HG03558 (cell line): ENCODE measurements around the gene PRM1.

Source experiments
- ATAC-seq: cut with Tn5 transposase; IDR thresholded peaks from one replicate; pipeline ENCODE4 v1.9.1; 2021; ENCODE audit warnings: moderate number of reproducible peaks; ENCODE audit not compliant: unreplicated experiment; ENCODE audit errors: extremely low read depth

The PRM1 gene

DNA sequence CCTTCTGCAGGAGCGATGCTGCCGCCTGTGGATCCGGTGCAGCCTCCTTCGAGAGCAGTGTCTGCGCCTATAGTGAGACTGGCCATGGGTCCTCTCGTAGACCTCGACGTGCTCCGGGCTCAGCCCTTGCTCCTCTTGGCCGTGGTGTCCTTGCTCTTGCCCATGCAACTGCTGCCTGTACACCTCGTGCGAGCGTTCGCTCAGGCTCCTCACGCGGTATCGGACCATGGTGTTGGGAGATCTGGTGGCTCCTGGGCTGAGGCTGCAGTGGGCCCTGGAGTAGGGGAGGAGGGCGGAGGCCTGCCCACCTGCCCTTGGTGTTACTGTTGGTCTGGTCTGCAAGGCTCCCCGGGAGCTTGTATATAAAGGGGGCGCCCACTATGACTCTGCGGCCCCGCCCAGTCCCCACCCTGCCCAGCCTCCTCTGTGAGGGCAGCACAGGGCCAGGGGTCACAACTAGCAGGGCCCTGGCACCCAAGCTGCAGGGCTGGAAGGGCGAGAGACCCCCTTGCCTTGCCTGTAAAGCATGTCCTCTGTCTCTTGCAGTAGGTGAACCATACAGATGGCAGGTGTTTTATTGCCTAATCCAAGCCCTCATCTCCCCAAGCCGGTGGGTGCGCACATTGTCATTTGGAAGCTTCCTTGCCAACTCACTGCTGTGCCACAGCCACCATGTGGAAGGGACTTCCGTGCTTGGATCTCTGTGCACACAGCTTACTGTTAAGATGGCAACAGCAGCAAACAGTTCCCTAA is 4.8 kb downstream of the PRM1 start, which contains the start of gene PRM2:
Gene PRM2 (minus strand): TSS at position 338 of the 753 bp plus-strand sequence. CDS start 110 bp downstream, at position 228.
- no peak for ATAC-seq

DNA sequence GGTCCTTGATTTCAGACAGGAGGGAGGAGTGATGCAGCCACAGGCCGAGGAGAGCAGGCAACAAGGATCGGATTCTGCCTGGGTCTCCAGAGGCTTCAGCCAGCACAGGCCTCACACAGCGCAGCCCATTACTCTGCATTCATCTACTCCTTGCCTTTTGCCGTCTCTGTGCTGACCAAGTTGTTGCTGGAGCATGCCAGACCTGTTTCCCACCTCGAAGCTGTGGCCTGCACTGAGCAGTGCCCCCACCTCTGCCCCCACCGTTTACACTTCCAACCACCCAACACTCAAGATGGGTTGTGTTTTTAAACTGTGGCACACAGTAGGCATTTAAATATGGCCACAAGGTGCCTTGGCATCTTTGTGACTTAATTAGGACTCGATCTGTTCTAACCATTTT is 6.2 kb downstream of the PRM1 start:
- ATAC-seq: no peak

DNA sequence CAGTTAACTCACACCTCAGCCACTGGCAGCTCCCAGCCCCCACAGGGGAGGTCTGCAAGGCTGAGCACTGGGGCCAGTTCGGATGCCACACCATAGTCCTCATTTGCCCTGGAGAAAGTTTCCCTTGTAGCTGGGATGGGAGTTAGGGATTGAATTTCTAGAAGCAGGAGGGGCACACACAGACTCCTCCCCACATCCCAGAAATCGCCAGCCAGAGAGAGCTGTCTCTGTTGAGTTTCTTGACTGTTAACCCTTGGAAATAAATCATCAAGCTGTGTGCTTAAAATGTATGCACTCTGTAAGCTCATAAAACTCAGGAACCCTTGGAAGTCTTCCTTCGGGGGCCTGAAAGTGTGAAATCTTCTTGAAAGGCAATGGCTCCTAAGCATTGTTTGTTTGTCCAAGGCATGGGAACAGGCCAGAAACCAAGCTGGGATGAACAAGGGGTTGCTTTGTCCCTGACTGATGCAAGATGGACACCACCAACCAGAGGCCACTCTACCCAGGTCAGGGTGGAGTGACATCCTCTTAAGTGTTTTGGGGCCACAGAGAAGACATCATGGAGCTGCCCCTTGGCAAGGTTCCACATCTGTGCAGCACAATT is 7.3 kb downstream of the PRM1 start:
- ATAC-seq: no peak

- ATAC-seq: no peak
Observed at GRCh38 chr16:11272921-11273720, 8.0 kb downstream of the PRM1 start, which contains the start of gene PRM3. Gene PRM3 (minus strand): TSS chr16:11273629. CDS start chr16:11273595, 34 bp downstream.

- ATAC-seq: no peak
Observed at GRCh38 chr16:11272484-11272883, 8.6 kb downstream of the PRM1 start.

DNA sequence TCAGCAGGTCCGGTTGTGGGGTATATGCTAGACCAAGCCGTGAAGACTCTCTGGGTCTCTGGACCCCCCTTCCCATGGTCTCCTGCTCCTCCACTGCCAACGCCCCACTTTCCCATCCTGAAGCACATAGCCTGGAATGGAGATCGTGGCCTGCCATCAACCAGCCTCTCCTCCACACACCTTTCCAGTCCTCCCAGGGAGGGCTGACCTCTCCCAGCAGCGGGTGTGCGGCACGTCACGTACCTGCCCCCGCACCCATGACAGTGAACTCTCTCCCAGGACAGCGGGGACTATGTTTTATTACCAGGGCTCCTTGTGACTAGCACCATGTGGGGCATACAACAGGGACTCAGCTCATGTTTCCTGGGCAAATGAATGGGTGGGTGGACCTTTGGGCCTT is 9.5 kb downstream of the PRM1 start:
- ATAC-seq: no peak

- ATAC-seq: no peak
Observed at GRCh38 chr16:11270602-11271162, 10.4 kb downstream of the PRM1 start.

DNA sequence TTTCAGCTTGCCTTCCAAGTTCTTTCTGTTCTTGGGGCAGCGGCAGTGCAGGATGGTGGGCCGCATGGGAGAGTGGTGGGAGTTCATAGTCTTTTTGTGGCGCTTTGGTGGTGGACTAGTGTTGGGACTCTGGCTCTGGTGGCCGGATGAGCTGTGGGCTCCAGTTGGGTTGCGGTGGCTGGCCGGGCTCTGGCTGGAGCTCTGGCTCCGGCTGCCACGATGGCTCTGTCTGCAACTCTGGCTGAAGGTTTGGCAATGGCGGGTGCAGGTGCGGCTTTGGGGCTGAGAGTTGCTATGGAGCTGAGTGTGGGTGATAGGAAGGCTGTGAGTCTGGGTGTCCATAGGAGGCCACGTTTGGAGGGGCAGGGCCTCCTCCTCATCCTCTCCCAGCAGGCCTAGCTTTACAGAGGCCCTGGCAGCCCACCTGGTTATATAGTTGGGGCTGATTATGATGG is 12.2 kb downstream of the PRM1 start, which contains the start of gene TNP2:
Gene TNP2 (minus strand): TSS at position 405 of the 455 bp plus-strand sequence. CDS start 63 bp downstream, at position 342.
- no peak for ATAC-seq

- ATAC-seq: no peak
Observed at GRCh38 chr16:11265124-11265523, 16.0 kb downstream of the PRM1 start.

- ATAC-seq: no peak
Observed at GRCh38 chr16:11264155-11264832, 16.8 kb downstream of the PRM1 start.

DNA sequence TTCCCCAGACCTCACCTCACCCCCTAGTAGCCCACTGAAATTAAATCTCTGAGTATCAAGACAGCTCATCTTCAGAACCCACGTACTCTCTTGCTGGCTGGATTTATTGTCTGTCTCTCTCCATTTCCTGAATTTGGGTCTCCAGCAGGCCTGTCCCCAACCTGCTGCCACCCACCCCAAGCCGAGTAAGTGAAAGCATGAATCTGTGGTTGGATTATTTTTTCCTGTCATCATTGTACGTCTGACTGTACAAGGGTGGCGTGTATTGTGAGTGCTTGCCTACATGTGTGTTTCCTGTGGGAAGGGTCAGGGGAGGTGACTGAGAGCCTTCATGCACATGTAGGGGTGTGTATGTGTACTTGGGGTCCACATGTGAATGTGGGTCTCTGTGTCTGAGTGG is 17.4 kb downstream of the PRM1 start:
- no peak for ATAC-seq

GRCh38 chr16:11262915-11263314 is 18.2 kb downstream of the PRM1 start:
- no peak for ATAC-seq

- ATAC-seq: no peak
Observed at GRCh38 chr16:11260596-11260966, 20.5 kb downstream of the PRM1 start.

DNA sequence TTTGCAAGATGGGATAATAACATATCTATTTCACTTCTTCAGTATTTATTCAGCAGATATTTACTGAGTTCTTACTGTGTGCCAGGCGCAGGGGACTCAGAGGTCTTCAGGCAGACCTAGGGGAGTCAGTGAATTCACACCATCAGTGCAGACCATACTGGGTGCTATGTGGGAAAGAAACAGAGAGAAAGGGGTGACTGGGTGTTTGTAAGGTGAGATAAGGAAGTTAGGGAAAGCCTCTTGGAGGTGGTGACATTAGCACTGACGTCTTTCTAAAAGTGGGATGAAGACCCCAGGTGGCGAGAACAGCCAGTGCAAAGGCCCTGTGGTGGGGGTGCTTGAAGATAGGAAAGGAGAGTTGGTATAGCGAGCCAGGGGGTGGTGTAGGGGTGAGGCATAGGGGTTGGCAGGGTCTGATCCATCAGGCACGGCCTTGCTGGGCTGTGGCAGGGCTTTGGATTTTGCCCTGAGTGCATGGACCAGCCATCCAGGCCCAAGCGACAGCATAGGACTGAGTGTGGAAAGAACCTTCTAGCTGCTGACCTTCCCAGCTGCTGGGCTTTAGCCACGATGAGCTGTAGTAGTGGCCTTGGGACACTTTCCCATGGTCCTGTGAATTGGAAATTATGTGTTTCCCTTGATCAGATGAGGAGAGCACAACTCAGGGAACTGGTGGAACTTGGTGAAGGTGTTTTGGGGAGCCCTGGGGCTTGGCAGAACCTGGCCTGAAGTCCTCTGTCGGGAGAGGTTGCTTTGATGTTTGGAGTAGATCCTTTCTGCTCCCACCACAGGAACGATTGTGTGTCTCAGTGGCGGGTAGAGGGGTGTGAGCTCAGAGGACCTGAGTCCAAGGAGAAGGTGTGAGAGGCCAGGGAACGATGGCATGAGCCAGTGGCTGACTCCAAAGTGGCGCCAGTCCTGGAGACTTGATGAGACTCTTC is 21.2 kb downstream of the PRM1 start:
- ATAC-seq: no peak

DNA sequence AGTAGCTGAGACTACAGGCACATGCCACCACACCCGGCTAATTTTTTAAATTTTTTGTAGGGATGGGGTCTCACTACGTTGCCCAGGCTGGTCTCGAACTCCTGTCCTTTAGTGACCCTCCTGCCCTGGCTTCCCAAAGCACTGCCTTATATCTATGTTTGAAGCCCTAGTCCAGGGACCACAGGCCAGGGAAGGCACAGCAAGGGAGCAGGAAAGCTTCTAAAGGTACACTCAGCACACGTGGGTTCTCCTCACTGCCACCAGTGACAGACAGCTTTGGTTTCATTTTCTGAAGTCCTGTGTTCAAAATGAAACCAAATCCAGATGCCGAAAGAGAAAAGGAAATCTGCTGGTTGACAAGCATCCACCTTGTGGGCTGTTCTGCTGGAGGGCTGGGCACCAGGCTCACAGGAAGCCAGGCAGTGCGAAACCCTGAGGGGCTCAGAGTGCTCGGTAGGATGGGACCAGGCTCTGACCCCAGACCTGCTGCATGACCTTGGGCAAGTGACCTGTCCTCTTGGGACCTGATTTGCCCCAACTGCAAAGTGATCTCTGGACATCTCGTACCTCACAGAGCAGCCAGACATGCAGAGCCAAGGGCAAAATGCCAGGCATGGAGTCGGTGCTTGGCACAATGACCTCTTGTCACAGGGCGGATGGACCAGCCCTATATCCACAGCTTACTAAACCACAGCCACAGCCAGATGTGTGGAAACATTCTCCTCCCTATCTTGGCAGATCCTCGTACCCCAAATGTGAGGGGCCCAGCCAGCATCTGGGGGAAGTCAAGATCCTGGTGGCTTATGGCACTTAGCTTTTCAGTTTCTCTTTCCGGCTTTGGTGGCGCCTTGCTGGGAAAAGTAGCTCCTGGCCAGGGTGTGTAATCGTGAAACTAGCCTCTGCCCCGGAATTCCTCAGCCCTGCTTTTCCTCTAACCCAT is 22.3 kb downstream of the PRM1 start:
- ATAC-seq: no peak

DNA sequence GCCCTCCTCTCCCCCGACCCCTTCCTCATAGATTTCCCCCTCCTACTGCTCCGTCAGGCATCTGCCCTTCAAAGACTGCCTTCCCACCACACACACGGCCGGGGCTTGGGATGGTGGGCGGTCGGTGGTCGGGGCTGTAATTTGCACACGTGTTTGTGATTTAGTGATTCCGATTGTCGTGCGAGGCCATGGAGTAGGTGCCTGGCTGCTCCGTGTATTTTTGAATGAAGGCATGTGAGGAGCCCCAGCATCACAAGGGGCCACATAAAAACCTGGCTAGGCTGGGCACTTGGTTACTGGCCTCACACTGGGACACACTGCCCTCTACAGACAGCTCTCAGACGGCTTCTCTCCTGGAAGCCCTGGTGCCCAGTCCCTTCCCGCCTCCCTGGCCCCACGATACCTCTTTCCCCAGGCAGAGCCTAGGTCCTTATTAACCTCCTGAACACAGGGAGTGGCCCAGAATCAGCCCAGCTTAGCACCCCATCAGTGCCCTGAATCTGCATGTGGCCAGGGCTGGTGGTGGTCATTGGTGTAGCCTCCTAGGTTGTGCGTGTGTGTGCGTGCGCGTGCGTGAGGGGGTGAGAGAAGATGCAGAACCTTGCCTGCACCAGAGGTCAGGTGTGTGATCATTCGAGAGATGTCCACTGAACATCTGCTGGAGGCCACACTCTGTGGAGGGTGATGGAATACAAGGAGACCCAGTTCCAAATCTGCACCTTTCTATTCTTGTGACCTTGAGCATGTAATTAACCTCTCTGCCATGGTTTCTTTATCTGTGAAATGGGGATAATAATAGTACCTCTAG is 23.8 kb downstream of the PRM1 start:
- ATAC-seq: no peak

DNA sequence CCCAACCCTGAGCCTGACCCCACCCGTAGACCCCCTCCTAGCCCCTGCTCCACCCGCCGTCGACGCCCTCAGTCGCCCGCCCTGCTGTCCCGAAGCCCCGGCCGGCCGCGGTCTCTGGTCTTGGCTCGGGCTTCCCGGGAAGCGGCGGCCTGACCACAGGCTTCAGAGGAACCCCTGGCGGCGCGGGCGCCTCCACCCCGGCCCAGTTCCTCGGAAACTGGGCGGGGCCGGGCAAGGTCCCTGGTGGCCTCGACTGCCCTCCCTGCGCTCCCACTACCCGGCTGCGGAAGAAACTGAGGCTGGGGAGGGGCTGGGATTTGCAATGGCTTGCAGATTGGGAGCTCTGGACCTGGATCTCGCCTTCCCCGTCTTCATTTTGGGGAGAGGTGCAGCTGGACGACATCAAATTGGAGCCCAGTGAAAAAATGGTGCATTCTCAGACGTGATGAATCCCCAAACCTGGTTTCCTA is 24.4 kb downstream of the PRM1 start:
- ATAC-seq: no peak
